ENCODE data around the gene MGARP.

Gene MGARP

DNA sequence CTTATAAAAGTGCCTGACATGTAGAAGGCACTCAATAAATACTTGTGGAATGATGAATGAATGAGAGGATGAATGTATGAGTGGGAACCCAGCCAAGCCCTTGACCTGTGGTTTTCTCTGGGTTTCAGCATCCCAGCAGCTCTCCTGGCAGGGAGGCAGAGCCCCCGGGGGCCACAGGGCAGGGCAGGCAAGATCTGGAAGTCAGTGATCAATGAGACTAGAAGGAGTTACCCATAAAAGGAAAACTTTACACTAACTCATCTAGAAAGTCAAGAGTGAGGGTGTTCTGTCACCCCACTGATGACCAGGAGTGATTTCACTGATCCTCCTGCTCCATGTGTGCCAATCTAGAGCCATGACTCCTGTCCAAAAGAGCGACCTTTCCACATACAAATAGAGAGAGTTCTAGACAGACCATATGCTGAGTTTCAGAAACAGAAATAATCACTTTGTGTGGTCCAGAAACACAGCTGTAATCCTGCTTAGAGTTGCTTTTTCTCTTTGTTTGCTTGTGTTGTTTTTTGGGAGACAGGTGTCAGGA lies 37.4 kb downstream of the MGARP start:
- no peak for DNase-seq

DNA sequence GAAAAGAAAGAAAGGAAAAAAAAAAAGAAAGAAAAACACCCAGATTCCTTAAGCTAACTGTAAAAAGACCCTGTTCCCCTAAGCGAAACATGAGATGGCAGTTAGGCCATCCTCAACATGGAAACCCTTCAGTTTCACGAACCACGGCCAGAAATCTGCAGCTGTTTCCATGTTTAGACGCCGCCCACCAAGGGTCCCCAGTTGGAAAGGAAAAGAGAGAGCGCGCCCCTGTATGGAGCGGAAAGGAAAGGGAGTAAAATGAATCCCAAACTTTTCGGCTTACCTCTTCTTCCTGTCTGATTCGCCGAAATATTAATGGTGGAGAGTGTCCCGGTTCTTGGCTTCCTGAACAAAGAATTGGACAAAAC lies 38.3 kb downstream of the MGARP start:
- no peak for DNase-seq

DNA sequence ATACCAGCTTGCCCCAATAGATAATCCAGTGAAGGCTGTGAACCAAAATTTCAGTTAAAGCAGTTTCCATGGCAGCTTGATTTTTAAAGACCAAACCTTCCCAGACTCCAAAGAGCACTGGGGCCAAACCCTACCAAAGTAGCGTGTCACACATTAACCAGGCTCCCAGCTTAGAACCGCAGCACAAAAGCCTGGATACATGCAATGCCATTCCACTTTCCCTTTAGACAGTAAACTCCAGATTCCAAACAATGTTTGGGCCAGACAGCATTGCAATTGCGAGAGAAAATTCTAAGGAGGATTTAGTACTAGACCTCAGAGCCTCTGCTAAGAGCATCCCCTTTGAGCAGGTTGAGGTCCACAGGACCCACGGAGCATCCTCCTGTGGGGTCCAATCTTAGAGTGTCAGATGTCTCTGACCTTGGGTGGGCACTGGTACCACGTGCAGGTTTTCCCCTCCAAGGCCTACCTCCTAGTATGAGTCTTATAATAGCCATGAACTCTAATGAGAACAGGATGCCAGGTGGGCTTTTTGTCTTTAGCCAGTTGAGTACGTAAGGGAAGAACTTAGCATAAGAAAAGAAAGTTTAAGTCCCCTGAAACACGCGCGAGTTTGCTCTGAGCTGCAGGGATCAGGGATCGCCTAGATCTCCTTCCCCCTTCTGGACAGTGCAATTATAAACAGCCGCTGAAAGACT lies 38.8 kb downstream of the MGARP start:
- DNase-seq = no peak

DNA sequence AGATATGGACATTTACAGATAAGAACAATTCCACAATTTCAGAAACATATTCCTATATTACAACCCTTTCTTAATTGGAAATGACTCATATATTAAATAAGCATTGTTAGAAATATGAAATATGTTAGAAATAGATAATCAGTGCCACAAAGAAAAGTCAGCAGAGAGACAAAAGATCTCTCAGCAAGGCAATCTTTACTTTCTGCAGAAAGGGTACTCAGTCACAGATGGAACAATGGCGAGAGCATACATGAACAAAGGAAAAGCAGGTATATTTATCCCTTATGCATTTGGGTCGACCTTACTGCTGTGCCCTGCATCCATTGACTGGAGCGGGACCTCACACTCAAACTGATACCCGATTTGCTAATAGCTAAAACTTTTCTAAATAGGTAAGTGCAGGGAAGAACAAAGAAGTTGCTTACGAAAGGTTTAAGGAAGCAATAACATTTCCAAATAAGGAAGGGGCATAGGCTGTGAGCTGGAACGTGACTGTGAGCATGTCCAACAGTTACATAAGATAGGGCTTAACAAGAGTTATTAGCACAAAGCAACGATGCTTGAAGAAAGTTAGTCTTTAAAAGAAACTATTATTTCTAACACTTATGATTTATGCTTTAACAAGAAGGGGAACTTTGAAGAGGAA lies 40.8 kb downstream of the MGARP start:
- no peak for DNase-seq

DNA sequence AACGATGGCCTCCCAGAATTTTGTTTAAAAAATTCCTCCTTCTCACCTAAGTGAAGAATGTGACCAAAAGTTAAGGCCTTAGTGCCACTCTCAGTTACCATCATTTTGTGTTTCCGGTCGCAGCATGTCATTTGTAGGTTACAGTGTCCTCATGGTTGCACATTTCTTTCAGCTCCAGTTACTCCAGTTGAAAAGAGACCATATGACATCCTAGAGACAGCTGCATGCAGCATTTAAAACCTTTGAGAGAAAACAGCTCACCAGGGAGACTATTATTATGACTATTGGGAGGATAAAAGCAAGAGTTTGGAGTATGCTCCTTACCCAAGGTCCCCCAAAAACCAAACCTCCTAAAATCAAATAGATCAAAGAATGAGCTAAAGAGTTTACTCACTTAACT lies 45.8 kb downstream of the MGARP start:
- no peak for DNase-seq

DNA sequence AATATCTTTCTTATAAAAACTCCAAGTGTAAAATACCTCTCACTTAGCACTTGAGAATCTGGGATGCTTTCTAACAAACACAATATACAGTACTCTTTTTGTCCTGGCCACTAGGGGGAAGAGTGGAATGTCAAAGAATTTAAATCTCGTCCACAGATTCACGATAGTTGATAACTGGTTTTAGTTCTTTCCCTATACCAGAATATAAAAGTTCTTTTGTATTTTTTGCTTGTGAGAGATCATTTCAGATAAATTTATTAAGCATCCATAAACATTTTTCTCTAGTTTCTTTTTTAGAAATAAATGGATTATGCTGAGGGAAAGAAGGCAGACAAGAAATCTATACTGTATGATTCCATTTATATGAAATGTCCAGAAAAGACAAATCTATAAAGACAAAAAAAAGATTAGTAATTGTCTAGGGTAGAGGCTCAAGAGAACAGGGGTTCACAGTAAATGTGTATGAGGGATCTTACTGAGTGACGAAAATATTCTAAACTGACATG lies 50.4 kb downstream of the MGARP start:
- DNase-seq = no peak

DNA sequence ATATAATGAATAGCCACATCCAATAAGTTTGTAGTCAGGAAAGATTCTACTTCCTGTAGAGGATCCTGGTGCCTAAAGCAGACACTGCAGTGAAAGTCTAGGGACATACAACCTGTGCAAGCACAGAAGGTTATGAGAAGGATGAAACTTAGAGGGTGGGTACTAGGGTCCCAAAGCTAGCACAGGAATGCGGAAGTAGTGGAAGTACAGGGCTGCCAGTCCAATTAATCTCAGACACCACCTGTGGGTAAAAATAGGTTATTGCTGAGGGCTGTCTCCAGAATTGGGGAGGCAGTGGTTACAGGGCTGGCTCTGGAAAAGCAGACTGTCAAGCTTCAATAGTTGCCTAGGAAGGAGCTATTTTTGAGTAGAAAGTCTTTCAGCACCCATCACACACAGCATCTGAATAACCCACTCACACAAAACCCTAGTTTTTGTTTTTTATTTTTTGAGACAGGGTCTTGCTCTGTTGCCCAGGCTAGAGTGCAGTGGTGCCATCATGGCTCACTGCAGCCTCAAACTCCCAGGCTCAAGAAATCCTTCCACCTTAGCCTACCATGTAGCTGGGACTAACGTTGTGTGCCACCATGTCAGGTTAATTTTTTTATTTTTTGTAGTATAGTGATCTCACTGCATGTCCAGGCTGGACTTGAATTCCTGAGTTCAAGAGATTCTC lies 52.2 kb downstream of the MGARP start:
- DNase-seq = no peak

DNA sequence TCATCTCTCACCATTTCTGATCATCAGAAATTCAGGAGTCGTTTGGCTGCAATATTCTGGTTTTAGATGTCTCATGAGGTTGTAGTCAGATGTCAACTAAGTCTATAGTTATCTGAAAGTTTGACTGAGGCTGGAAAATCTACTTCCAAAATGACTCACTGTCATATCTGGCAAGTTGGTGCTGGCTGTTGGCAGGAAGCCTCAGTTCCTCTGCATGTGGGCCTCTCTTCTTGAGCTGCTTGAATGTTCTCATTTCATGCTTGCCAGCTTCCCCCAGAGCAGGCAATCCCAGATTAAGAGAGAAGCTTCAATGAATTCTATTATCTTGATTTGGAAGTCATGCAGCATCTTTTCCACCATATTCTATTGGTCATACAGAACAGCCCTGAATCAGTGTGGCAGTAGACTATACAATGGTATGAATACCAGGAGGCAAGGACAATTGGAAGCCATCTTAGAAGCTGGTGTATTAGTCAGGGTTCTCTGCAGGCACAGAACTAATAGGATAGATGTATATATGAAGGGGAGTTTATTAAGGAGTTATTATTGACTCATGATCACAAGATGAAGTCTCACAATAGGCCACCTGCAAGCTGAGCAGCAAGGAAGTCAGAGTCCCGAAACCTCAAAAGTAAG lies 56.2 kb downstream of the MGARP start:
- no peak for DNase-seq

DNA sequence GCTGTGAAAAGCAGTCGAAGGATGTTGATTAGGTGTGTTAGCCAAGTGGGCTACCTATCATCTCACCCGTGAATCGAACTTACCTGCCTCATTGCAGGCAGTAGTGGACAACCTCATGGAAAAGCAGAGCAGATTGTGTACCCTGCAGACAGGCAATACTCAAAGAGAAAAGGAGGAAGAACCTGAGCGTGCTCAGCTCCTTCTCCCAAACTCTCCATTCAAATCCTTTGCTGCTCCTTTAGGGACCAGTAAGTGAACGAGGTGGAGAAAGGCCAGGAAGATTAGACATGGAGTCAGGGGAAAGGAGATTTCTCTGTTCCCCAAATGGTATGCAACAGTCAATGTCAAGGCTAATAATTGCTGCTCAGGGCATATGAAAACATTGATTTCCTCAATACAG lies 57.8 kb downstream of the MGARP start:
- DNase-seq = no peak

DNA sequence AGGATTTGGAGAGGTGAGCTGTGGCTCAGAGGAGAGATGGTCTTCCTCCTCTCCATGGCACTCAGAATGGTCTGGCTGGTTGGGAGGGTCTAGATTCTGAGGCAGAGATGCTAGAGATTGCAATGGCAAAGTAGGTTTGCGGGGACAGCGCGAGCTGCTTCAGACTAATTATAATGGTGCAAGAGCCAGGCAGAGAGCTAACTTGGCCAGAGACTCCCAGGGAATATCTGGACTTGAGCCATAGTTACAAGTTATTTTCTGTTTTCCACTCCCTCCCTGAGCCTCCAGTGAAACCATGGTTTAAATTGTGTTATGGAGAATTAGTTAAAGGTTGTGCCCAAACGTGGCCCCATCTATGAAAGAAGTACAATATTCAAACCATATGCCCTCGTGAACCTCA lies 58.3 kb downstream of the MGARP start:
- no peak for DNase-seq

DNA sequence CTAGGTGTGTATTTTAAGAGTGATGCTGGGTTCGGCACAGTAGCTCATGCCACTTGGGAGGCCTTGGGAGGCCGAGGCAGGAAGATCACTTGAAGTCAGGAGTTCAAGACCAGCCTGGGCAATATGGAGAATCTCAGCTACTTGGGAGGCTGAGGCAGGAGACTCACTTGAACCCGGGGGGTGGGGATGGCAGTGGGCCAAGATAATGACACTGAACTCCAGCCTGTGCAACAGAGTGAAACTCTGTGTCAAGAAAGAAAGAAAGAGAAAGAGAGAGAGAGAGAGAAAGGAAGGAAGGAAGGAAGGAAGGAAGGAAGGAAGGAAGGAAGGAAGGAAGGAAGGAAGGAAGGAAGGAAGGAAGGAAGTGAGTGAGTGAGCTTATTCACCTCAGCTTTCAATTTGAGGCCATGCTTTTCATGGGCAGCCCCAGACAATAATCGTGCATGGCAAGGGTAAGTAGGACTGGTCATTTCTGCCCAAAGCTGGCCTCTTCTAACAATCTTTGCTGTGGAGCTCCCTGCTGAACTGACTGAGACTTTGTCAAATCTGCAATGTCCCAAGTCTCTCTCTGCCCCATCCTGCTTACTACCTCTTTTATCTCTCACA lies 60.5 kb downstream of the MGARP start:
- DNase-seq = no peak

Measured in islet precursor cell (in vitro differentiated cells).